GM19397 (cell line): Measurements from ENCODE around the gene CCDC33.

Source experiments
- ATAC-seq: cut with Tn5 transposase; IDR thresholded peaks from one replicate; pipeline ENCODE4 v1.9.1; 2021; ENCODE audit warnings: mild to moderate bottlenecking, moderate library complexity; ENCODE audit not compliant: unreplicated experiment

CCDC33 gene

GRCh38 chr15:74208901-74209559 lies 27.1 kb upstream of the CCDC33 start:
- ATAC-seq: no peak

GRCh38 chr15:74209560-74209958 lies 26.6 kb upstream of the CCDC33 start:
- ATAC-seq: no peak

- no peak for ATAC-seq
Observed at GRCh38 chr15:74209997-74210671, 26.0 kb upstream of the CCDC33 start.

- no peak for ATAC-seq
Observed at GRCh38 chr15:74210729-74211128, 25.4 kb upstream of the CCDC33 start.

- ATAC-seq: no peak
Observed at GRCh38 chr15:74211656-74212055, 24.5 kb upstream of the CCDC33 start.

- no peak for ATAC-seq
Observed at GRCh38 chr15:74212494-74212893, 23.6 kb upstream of the CCDC33 start.

- ATAC-seq: no peak
Observed at GRCh38 chr15:74213858-74214284, 22.3 kb upstream of the CCDC33 start.

- ATAC-seq: no peak
Observed at GRCh38 chr15:74214324-74215021, 21.7 kb upstream of the CCDC33 start.

GRCh38 chr15:74215958-74216357 lies 20.2 kb upstream of the CCDC33 start:
- ATAC-seq: no peak

GRCh38 chr15:74216949-74217348 lies 19.2 kb upstream of the CCDC33 start:
- ATAC-seq: no peak

- no peak for ATAC-seq
Observed at GRCh38 chr15:74217907-74218885, 17.9 kb upstream of the CCDC33 start.

- ATAC-seq: no peak
Observed at GRCh38 chr15:74220475-74221248, 15.5 kb upstream of the CCDC33 start.

- no peak for ATAC-seq
Observed at GRCh38 chr15:74221399-74222239, 14.5 kb upstream of the CCDC33 start.

- ATAC-seq: no peak
Observed at GRCh38 chr15:74222240-74223119, 13.6 kb upstream of the CCDC33 start.

- ATAC-seq: no peak
Observed at GRCh38 chr15:74225928-74226327, 10.2 kb upstream of the CCDC33 start.

GRCh38 chr15:74226761-74227540 lies 9.2 kb upstream of the CCDC33 start:
- ATAC-seq: no peak

- no peak for ATAC-seq
Observed at GRCh38 chr15:74227968-74228722, 8.0 kb upstream of the CCDC33 start.
